Heart left ventricle (tissue), 16 donors: Measurements from ENCODE around the gene RAB1A. TPM values are rescaled to one million over a fixed set of nuclear protein-coding genes. Genes with fewer than 3 reads are reported as not detected.
"Not testable (repeated sequence)": the region's sequence is repeated elsewhere in the genome, so short reads cannot be mapped to it uniquely, and the experiment has no call there.

ENCODE experiments used
- ATAC-seq, 4 donors: fragments of 200-7000 bp; cut with Tn5 transposase; one replicate each; pipeline ENCODE4 v1.9.1; 2020 to 2022; ENCODE audit warnings: moderate library complexity in 4 of 4, mild to moderate bottlenecking in 3 of 4, moderate number of reproducible peaks in 1 of 4
- DNase-seq, 5 donors: peaks; one replicate each; pipeline ENCODE4 v3.0.0-alpha.2; 2020
- H3K27ac ChIP-seq, 12 donors: fragments of 200-600 bp; sonication (generic) in 4 of 12; one replicate each; pipeline versions ENCODE4 v1.5.0 to v1.8.0; 2016 to 2022; ENCODE audit warnings: mild to moderate bottlenecking in 2 of 12
- H3K27me3 ChIP-seq, 9 donors: fragments of 200-600 bp; sonication (generic) in 2 of 9; one replicate each; pipeline versions ENCODE4 v1.5.1 to v1.8.0; 2016 to 2022; ENCODE audit warnings: mild to moderate bottlenecking in 3 of 9
- H3K36me3 ChIP-seq, 9 donors: fragments of 200-600 bp; sonication (generic) in 2 of 9; one replicate each; pipeline versions ENCODE4 v1.5.0 to v1.8.0; 2018 to 2022; ENCODE audit warnings: mild to moderate bottlenecking in 2 of 9
- H3K4me1 ChIP-seq, 12 donors: fragments of 200-600 bp; sonication (generic) in 4 of 12; one replicate each; pipeline versions ENCODE4 v1.5.0 to v1.8.0; 2016 to 2022; ENCODE audit warnings: mild to moderate bottlenecking in 3 of 12
- H3K4me3 ChIP-seq, 12 donors: fragments of 200-600 bp; sonication (generic) in 4 of 12; one replicate each; pipeline versions ENCODE4 v1.5.0 to v1.8.0; 2017 to 2022; ENCODE audit warnings: mild to moderate bottlenecking in 9 of 12, moderate library complexity in 4 of 12
- H3K9me3 ChIP-seq, 12 donors: fragments of 200-600 bp; sonication (generic) in 4 of 12; one replicate each; pipeline versions ENCODE4 v1.5.0 to v1.8.0; 2016 to 2022; ENCODE audit warnings: mild to moderate bottlenecking in 1 of 12
- POLR2A ChIP-seq, 2 donors: fragments of 450-650 bp; IDR thresholded peaks; one replicate each; pipeline ENCODE4 v1.6.1; 2017; ENCODE audit warnings: antibody characterized with exemption in 2 of 2, mild to moderate bottlenecking in 2 of 2, moderate library complexity in 2 of 2
- WGBS, 4 donors: extraction: QIAGEN DNeasy Blood & Tissue Kit in 2 of 4; methylation state at CpG; one replicate each; pipeline versions ENCODE4 v1.1.5 to v1.1.7; 2013 to 2018; 5-methylcytosine and 5-hydroxymethylcytosine counted together
- intact Hi-C, 10 donors: fragments of 100-400 bp; cut with DNase I; formaldehyde crosslinking; loops; one replicate each; pipeline versions ENCODE4 v1.11.1 to v1.14.2; 2022
- polyA plus RNA-seq, 2 donors: library from polyadenylated mRNA; stranded (reverse); fragments of 200-250 nt; gene quantifications; one replicate each; pipeline ENCODE4 v1.2.3, GENCODE V29; 2013
- total RNA-seq, 9 donors: library from RNA; depleted of rRNA in 2 of 9; stranded (reverse); fragments of >200 nt in 2 of 9; fragmentation: NEBNext Ultra II Directional in 3 of 9; extraction: Animal tissue kit (Norgen Biotek cat#: 25700) in 3 of 9; gene quantifications; one replicate each; pipeline versions ENCODE4 v1.1.0 to v1.2.4, GENCODE V29; 2016 to 2023
- TF ChIP-seq, protein P1 (sequence below), 12 donors: fragments of 200-600 bp; sonication (generic) in 4 of 12; IDR thresholded peaks; one replicate each; pipeline versions ENCODE4 v1.5.0 to v1.8.0; 2018 to 2022; ENCODE audit warnings: antibody characterized with exemption in 12 of 12, mild to moderate bottlenecking in 5 of 12
- donor health status: ischemic (EF 13 %, LVEDD 7.1; RV severe dilation, severe dysfunction).
- donor health status: healthy with polysubstance abuse.
- donor health status: DM: no; HTN: yes; CAD: no.
- donor health status: DM: no; HTN: no; CAD: no.
- donor health status: ischemic (EF 25% LVEDD 6.9; RV normal size, moderate dysfunction).
- donor health status: ischemic (EF 25% LVEDD 5.7; RV mildly dilated, moderate dysfunction).
- donor health status: healthy.
- donor health status: DM: yes; HTN: yes; CAD: no.
- donor health status: ischemic (EF 35%, LVEDD 5.7; RV mildly dilated, moderate dysfunction).
- donor health status: nonischemic (EF 11% LVEDD 7.7; RV severe dilation, severe dysfunction).
- donor health status: DM: yes; HTN: yes; CAD: no.
- donor health status: PGD.
- donor health status: ischemic (EF 29% LVEDD 5.4; RV normal size, mild dysfunction).
- donor health status: nonischemic (EF 23%, LVEDD 6.1; RV moderate dilation, normal function).

Gene RAB1A
- total and polyA plus RNA-seq, 11 donors = 49.0 to 164 (median 118) TPM

DNA sequence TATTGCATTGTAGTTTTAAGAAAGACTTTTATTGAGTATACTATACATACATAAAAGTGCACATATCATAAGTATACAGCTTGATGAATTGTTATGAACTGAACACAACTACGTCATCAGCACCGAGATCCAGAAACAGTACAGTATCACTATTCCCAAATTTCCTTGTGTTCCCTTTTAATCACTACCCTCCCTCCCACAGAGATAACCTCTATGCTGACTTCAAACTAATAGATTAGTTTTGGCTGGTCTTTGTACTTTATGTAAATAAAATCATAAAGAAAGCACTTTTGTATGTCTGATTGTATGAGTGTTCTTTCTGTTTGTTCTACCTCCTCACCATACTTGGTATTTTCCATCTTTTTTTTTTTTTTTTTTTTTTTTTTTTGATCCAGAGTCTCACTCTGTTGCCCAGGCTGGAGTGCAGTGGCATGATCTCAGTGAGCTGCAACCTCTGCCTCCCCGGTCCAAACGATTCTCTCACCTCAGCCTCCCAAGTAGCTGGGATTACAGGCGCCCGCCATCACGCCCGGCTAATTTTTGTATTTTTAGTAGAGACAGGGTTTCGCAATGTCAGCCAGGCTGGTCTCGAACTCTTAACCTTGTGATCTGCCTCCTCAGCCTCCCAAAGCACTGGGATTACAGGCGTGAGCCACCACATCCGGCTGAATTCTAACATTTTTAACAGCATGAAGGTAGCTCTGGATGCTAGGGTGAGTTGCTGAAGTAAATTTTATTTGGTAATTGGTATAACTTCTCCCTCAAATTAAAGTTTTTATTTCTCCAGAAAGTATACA, 43.3 kb upstream of the RAB1A start:
- WGBS, 4 donors = 93 to 94% (median 94%) methylated on average over 12 of the region's 12 CpGs
- Histone ChIP-seq H3K27ac (no peak overlapping the region), H3K27me3 (no peaks in the 10 kb centered on the region), H3K4me3 (no peak overlapping the region), H3K36me3 (no peaks in the 10 kb centered on the region), H3K4me1 (peaks cover 0 to 3% (median 0%) of the 10 kb centered on the region in 12 donors), H3K9me3 (no peaks in the 10 kb centered on the region)
- ATAC-seq = no peak
- TF ChIP-seq POLR2A (IDR thresholded peaks at IDR 0.05) = no peak
- TF ChIP-seq, protein P1, sequence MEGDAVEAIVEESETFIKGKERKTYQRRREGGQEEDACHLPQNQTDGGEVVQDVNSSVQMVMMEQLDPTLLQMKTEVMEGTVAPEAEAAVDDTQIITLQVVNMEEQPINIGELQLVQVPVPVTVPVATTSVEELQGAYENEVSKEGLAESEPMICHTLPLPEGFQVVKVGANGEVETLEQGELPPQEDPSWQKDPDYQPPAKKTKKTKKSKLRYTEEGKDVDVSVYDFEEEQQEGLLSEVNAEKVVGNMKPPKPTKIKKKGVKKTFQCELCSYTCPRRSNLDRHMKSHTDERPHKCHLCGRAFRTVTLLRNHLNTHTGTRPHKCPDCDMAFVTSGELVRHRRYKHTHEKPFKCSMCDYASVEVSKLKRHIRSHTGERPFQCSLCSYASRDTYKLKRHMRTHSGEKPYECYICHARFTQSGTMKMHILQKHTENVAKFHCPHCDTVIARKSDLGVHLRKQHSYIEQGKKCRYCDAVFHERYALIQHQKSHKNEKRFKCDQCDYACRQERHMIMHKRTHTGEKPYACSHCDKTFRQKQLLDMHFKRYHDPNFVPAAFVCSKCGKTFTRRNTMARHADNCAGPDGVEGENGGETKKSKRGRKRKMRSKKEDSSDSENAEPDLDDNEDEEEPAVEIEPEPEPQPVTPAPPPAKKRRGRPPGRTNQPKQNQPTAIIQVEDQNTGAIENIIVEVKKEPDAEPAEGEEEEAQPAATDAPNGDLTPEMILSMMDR (IDR thresholded peaks at IDR 0.05) = no peak
- intact Hi-C loops = loop anchor here in 2 of 10 donors (5.0 kb wide), 2 partner anchors 106 to 256 kb away; no protein-coding TSS in a partner anchor
- DNase-seq = no peak

DNA sequence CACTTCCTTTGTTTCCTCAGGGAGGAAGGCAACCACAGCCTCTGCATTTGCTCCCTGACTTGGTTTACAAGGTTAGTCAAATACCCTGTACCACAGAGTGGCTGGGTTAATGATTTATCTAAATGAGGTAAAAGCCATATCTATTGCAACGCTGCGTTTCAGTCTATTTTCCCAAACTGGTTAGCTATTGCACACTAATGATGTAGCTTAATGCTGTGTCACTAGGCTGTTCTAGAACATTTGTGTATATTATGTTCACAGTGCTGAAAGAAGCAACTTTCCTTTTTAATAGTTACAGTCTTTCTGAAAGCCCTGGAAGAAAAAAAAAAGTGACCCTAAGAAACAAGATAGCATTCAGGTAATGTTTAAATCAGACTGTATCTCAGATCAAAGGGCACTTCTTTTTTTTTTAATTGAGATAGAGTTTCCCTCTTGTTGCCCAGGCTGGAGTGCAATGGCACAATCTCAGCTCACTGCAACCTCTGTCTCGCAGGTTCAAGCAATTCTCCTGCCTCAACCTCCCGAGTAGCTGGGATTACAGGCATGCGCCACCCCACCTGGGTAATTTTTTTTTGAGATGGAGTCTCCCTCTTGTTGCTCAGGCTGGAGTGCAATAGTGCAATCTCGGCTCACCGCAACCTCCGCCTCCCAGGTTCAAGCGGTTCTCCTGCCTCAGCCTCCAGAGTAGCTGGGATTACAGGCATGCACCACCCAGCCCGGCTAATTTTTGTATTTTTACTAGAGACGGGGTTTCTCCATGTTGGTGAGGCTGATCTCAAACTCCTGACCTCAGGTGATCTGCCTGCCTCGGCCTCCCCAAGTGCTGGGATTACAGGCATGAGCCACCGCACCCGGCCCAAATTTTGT, 40.9 kb upstream of the RAB1A start:
- ATAC-seq = not testable (repeated sequence)

DNA sequence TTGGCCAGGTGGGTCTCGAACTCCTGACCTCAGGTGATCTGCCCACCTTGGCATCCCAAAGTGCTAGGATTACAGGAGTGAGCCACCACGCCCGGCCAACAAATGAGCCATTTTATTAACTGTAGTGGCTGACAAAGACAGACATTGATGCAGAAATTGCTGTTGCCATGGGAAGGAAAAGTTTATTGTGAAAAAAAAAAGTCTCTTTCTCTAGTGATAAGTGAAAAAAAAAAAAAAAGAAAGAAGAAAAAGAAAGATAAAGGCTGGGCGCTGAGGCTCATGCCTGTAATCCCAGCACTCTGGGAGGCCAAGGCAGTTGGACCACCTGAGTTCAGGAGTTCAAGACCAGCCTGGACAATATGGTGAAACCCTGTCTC, 39.8 kb upstream of the RAB1A start:
- ATAC-seq = no peak
- intact Hi-C loops = loop anchor here in 9 of 10 donors (2.0 to 10.0 kb wide), 9 partner anchors 37 to 255 kb away; partner anchors contain the start of genes CEP68 (in 1 of the 9) and RAB1A (in 1 of the 9)

More for the DNA sequence above, 40.9 kb upstream of the RAB1A start:
- DNase-seq, H3K36me3 ChIP-seq, H3K27ac ChIP-seq, H3K4me1 ChIP-seq, H3K9me3 ChIP-seq, H3K4me3 ChIP-seq, H3K27me3 ChIP-seq: not testable (repeated sequence)
- intact Hi-C loops = loop anchor here in 2 of 10 donors (5.0 kb wide), 2 partner anchors 104 to 254 kb away; no protein-coding TSS in a partner anchor
- 87 to 90% (median 88%) methylated on average over 12 to 14 of the region's 14 CpGs for WGBS, 4 donors

DNA sequence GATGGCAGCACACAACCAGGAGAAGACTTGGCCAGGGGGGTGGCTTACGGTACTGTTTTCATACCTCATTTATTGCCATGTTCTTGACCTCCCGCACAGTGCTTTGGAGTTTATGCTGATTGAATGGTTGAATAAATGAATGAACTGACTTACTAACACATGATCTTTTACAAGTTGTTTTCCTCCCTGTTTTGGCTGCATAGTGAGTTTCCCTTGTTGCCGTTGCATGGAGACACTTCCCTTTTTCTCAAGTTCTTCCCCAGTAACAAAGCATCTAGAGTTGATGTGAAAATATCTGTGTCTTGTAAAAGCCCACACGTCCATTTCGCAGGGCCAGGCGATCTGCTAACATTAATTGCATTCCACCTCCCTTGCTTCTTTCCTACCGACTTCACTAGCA, 35.7 kb upstream of the RAB1A start:
- Histone ChIP-seq H3K4me3 (no peak overlapping the region), H3K27ac (peak overlapping the region in 5 of 12 donors; percentile 3 to 78 (median 57)), H3K27me3 (no peaks in the 10 kb centered on the region), H3K9me3 (no peaks in the 10 kb centered on the region), H3K36me3 (no peaks in the 10 kb centered on the region), H3K4me1 (peaks cover 0 to 34% (median 16%) of the 10 kb centered on the region in 12 donors)
- intact Hi-C loops = loop anchor here in 9 of 10 donors (2.0 to 10.0 kb wide), 9 partner anchors 33 to 251 kb away; partner anchors contain the start of genes RAB1A (in 2 of the 9) and CEP68 (in 1 of the 9)
- TF ChIP-seq, protein P1 (IDR thresholded peaks at IDR 0.05) = no peak
- no peak for TF ChIP-seq POLR2A (IDR thresholded peaks at IDR 0.05)
- peak in 1 of 4 donors; percentile 18 for ATAC-seq
- 80 to 85% (median 84%) methylated on average over 7 of the region's 7 CpGs for WGBS, 4 donors
- no peak for DNase-seq

More for the DNA sequence above, 39.8 kb upstream of the RAB1A start:
- H3K36me3 ChIP-seq = no peaks in the 10 kb centered on the region
- no peak overlapping the region for H3K4me3 ChIP-seq
- no peak for DNase-seq
- H3K9me3 ChIP-seq = no peaks in the 10 kb centered on the region
- no peak overlapping the region for H3K27ac ChIP-seq
- 83 to 89% (median 86%) methylated on average over 4 of the region's 4 CpGs for whole genome bisulfite sequencing, 4 donors
- no peak for TF ChIP-seq POLR2A (IDR thresholded peaks at IDR 0.05)
- TF ChIP-seq, protein P1 (IDR thresholded peaks at IDR 0.05) = no peak
- H3K27me3 ChIP-seq = no peaks in the 10 kb centered on the region
- peaks cover 0 to 15% (median 3%) of the 10 kb centered on the region in 12 donors for H3K4me1 ChIP-seq
